NT2/D1 (cell line): Measurements from ENCODE around the gene SLA2.

Source experiments
- SUZ12 ChIP-seq: IDR thresholded peaks from 2 replicates; pipeline ENCODE4 v1.6.1; 2011; ENCODE audit not compliant: insufficient read length, insufficient read depth; ENCODE audit errors: extremely low read depth
- YY1 ChIP-seq: IDR thresholded peaks from 2 replicates; pipeline ENCODE4 v1.6.1; 2011; ENCODE audit not compliant: insufficient read length, insufficient read depth
- ZNF274 ChIP-seq: IDR thresholded peaks from 2 replicates; pipeline ENCODE4 v1.6.1; 2011; ENCODE audit warnings: mild to moderate bottlenecking, low read depth, low read length

DNA sequence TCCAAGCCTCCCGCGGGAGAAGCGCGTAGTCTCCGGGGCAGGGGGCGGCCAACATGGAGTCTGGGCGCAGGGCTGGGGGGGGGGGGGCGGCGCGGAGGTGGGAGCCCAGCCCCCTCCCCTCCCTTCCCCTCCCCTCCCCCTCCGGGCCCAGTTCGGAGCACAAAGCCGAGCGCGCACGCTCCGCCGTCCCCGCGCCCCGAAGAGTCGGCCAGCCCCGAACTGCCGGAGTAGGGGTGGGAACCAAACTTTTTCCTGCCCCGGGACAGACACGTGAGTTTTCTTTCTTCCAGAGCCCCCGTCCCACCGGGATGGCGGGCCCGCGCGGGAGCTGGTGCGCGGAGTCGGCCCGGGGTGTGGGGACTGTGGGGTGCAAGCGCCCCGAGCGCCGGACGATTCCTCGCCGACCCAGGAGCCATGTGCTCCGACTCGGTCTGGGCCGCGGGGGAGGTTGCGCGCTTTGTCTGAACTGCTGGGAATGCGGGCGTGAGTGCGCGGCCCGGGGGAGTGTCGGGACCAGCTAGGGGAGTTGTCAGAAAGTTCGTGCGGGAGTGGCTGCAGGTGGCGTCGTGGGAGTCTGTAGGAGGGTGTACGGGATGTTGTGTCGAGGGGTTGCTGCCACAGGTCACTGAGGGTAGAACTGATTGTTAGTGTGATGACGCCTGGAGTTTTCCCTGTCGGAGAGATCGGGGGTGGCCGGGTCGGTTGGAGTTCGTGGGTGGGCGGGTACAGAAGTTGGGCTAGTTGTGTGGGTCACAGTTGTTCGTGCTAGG, 71.4 kb downstream of the SLA2 start:
- TF ChIP-seq ZNF274 = no peak
- TF ChIP-seq YY1 = no peak
- TF ChIP-seq SUZ12 = no peak
